Left kidney (tissue), 8 donors: Measurements from ENCODE around the gene ATL1. TPM values are rescaled to one million over a fixed set of nuclear protein-coding genes. Genes with fewer than 3 reads are reported as not detected.

Experiments used
- DNase-seq: peaks from one replicate; pipeline ENCODE4 v3.0.0-alpha.2; 2013
- long read RNA-seq, 8 donors: transcript quantifications; one replicate each; lab custom pipeline, GENCODE V29; 2026
- polyA plus RNA-seq: library from polyadenylated mRNA; unstranded; fragments of 120-200 nt; gene quantifications from one replicate; pipeline ENCODE4 v1.2.1, GENCODE V29; 2013; ENCODE audit not compliant: insufficient read length

ATL1 gene
- polyA plus RNA-seq: 8.4 TPM
- long read RNA-seq, donor 1: 0 reads
- long read RNA-seq, donor 2, partial matches to known transcripts: 0 of 1 reads
- long read RNA-seq, donor 2, other reads (novel, unspliced or antisense): 0 of 1 reads
- long read RNA-seq, donor 3: 0 reads
- long read RNA-seq, donor 4: 0 reads
- long read RNA-seq, donor 5, partial matches to known transcripts: 115 of 115 reads
- long read RNA-seq, donor 5, other reads (novel, unspliced or antisense): 0 of 115 reads
- long read RNA-seq, donor 6: 0 reads
- long read RNA-seq, donor 7, partial matches to known transcripts: 29 of 29 reads
- long read RNA-seq, donor 7, other reads (novel, unspliced or antisense): 0 of 29 reads
- long read RNA-seq, donor 8: 0 reads

- DNase-seq: peak; percentile 69
Observed at GRCh38 chr14:50559990-50560930, at the start of gene ATL1. Gene ATL1, plus strand, starts transcription at chr14:50560145. Its CDS starts 121 bp downstream, at chr14:50560266.

GRCh38 chr14:50510157-50510556 is 49.8 kb upstream of the ATL1 start:
- no peak for DNase-seq

- DNase-seq: no peak
Observed at GRCh38 chr14:50512463-50512862, 47.5 kb upstream of the ATL1 start.

- DNase-seq: no peak
Observed at GRCh38 chr14:50516091-50516490, 43.9 kb upstream of the ATL1 start.

- DNase-seq: no peak
Observed at GRCh38 chr14:50520947-50521815, 38.8 kb upstream of the ATL1 start.

DNA sequence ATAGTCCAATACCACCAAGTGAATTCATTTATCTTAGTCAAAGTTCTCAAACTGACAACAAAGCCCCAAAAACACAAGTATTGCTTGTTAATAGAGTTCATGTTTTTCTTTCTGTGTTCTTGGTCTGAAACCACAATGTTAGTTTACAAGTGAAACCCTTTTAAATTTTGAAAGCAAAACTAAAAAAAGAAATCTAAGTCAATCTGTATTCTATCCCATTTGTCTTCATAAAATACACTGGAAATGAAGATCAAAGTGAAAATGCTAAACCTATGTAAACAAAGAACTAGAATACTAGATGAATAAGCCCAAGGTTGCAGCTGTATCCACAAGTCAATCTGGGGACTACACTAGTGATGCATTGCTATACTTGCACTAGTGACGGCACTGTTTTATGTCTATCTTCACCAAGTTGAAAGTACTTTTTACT is 38.0 kb upstream of the ATL1 start:
- DNase-seq: no peak

DNA sequence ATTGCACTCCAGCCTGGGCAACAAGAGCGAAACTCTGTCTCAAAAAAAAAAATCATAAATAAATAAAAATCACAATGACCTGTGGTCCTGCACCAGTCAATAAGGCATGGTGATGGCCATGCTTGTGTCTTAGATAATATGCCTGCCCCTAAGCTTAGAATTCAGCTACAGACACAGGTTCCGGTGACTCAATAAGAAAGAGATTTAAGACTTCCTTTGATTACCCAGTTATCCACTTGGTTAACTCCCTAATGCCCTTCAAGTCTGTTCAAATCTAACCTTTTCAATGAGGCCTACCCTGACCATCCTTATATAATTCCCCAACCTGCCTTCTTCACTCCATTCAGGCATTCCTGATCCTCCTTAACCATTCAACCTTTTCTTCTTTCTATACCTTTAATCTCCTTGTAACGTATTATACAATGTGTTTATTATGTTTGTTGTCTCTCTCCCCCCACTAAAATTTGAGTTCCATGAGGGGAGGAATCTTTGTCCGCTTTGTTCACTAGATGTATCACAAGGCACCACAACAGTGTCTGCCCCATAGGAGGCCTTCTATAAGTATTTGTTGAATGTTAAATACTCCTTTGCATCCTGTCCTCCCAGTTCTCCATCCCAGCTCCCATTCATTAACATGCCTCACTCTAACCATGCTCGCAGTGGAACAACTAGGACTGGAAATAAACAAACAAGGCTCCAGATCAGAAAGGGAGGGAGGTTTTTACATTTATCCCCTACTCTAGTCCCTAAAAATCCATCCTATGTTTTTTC is 36.5 kb upstream of the ATL1 start:
- no peak for DNase-seq

DNA sequence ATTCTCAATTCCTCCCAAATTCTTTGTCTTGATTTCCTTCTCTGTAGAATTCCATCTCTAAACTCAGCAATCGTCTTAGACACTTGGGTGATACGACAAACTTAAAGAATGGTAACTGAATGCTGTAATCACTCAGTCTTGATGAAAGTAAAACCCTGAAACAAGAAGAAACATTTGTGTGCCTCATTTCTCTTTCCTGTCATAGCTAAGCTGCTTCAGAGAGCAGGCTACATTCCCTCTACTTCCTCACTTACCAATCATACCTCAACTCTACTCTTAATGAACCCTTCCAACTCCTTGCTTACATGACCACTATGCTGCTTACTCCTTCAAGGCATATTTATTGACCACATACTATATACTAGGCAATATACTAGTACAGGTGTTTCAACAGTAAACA is 35.9 kb upstream of the ATL1 start:
- no peak for DNase-seq

- no peak for DNase-seq
Observed at GRCh38 chr14:50524731-50525515, 35.0 kb upstream of the ATL1 start.

DNA sequence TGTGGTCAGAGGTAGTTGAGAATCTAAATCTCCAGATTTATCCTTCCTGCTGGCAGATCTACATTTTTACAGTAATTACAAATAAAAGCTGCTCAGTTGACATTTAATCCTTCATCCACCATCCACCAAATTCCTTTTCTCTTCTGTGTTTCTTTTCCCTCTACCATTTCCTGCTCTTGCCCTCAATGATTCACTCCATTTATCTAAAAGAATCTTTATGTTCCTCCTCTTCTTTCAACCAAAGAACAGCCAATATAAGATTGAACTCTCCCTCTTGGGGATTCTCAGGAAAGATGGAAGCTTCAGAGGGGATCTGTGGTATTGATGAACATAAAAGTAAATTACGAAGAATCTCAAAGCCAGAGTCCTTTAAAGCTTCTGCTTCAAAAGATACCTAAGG is 31.9 kb upstream of the ATL1 start:
- no peak for DNase-seq

- no peak for DNase-seq
Observed at GRCh38 chr14:50529288-50530179, 30.4 kb upstream of the ATL1 start.

DNA sequence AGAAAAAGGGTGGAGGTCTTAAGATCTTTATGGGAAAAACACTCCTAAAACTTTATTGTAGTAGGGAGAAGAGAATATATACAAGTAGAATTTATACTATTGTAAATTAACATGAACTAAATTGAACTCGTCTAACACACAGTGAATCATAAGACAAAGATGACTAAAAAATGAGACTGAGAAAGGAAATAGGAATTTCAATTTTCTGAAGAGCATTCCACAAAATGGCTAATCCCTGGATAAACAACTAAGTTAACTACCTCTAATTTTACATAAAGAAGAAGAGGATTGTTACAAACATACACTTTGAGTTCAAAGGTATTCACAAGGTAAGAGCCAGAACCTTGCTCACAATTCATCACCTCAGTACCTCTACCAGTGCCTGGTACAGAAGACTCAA is 29.6 kb upstream of the ATL1 start:
- no peak for DNase-seq

GRCh38 chr14:50530794-50531365 is 29.1 kb upstream of the ATL1 start:
- DNase-seq: peak; percentile 14

DNA sequence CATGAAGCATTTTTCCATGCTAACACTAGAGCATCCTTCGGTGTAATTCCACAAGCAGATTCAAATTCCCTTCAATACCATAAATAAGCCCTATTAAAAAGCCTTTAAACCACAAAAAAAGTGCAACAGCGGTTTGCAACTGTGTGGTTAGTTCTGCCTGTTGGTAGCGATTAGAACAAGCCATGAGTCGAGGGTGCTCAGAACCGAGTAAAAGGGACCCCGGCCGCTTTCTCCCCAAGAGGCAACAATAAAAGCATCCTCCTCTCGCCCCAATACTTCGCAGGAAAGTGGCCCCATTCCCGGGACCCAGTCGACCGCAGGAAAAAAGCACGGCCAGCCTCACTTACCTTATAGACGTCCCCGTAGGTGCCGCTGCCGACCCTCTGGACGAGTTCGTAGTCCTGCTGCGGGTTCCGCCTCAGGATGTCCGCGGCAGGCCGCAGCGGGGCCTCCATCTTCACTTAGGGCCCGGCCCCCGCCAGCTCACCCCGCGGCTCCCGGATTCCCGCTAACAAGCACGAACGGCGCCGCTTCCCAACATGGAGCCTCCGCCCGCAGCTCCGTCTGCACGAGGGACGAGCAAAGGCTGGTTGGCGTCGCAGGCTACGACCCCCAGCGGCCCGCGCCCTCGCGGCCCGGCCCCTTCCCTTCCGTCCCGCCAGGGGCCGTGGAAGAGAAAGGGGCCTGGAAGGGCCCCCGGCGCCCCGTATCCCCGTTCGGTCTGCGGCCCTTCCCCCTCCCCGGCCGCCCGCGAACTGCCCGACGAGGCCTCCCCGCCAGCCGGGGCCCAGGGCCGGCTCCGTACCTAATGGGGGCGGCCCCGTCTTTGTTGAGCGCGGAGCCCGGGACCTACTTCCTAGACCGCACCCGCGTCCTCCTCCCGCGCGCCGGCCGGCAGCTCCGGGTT is 28.1 kb upstream of the ATL1 start:
- DNase-seq: peak; percentile 55

- peak; percentile 90 for DNase-seq
Observed at GRCh38 chr14:50532502-50533240, 27.3 kb upstream of the ATL1 start, which contains the start of gene MAP4K5. Gene MAP4K5, minus strand, starts transcription at chr14:50532569. Its CDS starts 520 bp downstream, at chr14:50532049.

- DNase-seq: no peak
Observed at GRCh38 chr14:50533241-50533705, 26.7 kb upstream of the ATL1 start.

DNA sequence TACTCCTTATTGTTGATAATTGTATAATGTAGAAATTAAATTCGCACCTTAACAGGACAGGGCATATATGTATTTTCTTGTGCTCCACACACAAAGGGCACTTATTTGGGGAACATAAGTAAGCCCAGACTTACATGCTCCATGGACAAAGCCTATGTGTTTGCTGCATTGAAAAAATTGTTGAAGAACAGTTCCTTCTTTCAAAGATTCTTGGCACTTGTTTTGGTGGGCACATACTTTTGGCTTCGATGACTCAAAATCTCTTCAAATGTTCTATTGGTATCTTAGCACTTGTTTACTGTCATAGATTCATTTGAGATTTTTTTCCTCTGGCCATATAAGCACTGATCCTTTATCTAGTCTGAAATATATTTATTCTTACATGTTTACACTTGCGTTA is 26.1 kb upstream of the ATL1 start:
- DNase-seq: no peak
